Head of caudate nucleus (tissue), 42 donors: Measurements from ENCODE around the gene GBP5.
"Not testable (repeated sequence)": the region's sequence is repeated elsewhere in the genome, so short reads cannot be mapped to it uniquely, and the experiment has no call there.

Experiments used
- DNase-seq, 42 donors: peaks; one replicate each; pipeline versions ENCODE4 v3.0.0 to v3.0.0-alpha.2; 2020 to 2021; ENCODE audit warnings: mixed read lengths in 7 of 42
- intact Hi-C: fragments of 100-400 bp; cut with DNase I; formaldehyde crosslinking; loops from one replicate; pipeline ENCODE4 v1.15.0; 2022

Gene GBP5

DNA sequence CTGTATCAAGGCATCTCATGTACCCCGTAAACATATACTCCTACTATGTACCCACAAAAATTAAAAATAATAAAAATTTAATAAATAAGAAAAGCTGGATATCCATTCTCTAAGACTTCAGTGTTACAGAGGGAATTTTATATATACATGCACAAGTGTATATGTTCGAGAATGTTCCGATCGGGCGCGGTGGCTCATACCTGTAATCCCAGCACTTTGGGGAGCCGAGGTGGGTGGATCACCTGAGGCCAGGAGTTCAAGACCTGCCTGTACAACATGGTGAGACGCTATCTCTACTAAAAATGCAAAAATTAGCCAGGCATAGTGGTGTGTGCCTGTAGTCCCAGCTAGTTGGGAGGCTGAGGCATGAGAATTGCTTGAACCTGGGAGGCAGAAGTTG is 17.1 kb downstream of the GBP5 start:
- intact Hi-C loops = not testable (repeated sequence)

DNA sequence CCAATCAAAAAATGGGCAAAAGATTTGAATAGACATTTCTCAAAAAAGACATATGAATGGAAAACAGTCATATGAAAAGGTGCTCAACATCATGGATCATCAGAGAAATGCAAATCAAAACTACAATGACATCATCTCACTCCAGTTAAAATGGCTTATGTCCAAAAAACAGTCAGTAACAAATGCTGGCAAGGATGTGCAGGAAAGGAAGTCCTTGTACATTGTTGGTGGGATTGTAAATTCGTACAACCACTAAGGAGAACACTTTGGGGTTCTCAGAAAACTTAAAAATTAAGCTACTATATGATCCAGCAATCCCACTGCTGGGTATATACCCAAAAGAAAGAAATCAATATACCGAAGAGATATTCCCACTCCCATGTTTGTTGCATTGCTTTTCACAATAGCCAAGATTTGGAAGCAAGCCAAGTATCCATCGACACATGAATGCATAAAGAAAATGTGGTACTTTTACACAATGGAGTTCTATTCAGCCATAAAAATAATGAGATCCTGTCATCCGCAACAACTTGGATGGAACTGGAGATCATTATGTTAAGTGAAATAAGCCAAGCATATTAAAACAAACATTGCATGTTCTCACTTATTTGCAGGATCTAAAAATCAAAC is 17.9 kb downstream of the GBP5 start:
- intact Hi-C loops = no loop called here
- no peak for DNase-seq

More for the DNA sequence above, 17.1 kb downstream of the GBP5 start:
- DNase-seq = not testable (repeated sequence)

- intact Hi-C loops = no loop called here
Measured at GRCh38 chr1:89243046-89243445, 29.6 kb downstream of the GBP5 start.

More at GRCh38 chr1:89243046-89243445, 29.6 kb downstream of the GBP5 start:
- DNase-seq = no peak
